ENCODE results near the gene FARP1. TPM values are rescaled to one million over a fixed set of nuclear protein-coding genes. Genes with fewer than 3 reads are reported as not detected.

FARP1 gene
- total and polyA plus RNA-seq, 10 of the 15 experiments (the other 5 are each of a cell fraction or from before 2014, with no cell fraction given) = 0.17 to 6.9 (median 0.68) TPM

DNA sequence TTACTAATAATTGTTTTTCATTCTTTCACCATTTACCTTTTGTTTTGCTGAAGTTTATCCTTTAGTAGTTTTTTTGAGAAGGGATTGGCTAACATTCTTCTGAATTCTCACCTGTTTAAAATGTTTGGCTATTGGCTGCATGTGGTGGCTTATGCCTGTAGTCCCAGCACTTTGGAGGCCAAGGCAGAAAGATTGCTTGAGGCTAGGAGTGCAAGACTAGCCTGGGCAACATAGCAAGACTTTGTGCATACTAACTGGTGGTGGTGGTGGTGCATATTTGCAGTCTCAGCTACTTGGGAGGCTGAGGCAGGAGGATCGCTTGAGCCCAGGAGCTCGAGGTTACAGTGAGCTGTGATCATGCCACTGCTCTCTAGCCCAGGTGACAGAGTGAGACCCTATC is 61.7 kb downstream of the FARP1 start (continued):
- TF ChIP-seq PAX5 (IDR thresholded peaks at IDR 0.05; ENCODE audit: borderline replicate concordance, low read depth, low read length) = no peak

DNA sequence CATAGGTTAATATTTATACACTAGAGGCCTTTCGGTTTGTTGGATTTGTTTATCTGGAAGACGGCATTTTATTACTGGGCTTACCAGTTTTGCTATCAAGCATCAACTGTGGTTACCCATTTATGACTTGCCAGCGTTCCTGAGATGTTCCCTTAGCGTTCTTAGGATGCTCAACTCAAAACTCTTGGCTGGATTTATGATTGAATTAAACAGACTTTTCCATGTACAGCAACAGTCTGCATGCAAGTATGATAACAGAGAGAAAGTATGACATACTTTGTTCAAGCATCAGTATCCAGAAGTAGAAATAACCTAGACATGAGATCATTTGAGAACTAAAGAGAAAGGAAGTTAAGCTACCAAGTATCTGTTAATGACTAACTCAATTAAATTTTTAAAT is 64.1 kb downstream of the FARP1 start:
- no peaks in the 10 kb centered on the region; the same call in 2 of the 3 replicates for H3K9me3 ChIP-seq (replicated peaks; ENCODE audit: control insufficient read depth, insufficient read depth, low read length)
- H3K9ac ChIP-seq (ENCODE audit: control insufficient read depth, insufficient read depth, low read length) = no peak overlapping the region
- in situ Hi-C loops (cut with MboI) = no loop called here
- ChIA-PET RAD21 (ENCODE audit: unreplicated experiment) (interaction anchor here (1.0 to 1.5 kb wide), 3 partner anchors 10 to 59 kb away, joined by 3 to 5 read pairs (median 3); no protein-coding TSS in a partner anchor), POLR2A (interaction anchor here (1.5 kb wide), 1 partner anchor 9 kb away, joined by 5 read pairs; no protein-coding TSS in a partner anchor), SMC1A (ENCODE audit: uncharacterized antibody, unreplicated experiment) (interaction anchor here (0.6 to 5.5 kb wide), 4 partner anchors 9 to 103 kb away, joined by 3 to 31 read pairs (median 3); no protein-coding TSS in a partner anchor), CTCF (interaction anchor here (1.0 to 1.1 kb wide), 3 partner anchors 9 to 63 kb away, joined by 3 to 5 read pairs (median 3); no protein-coding TSS in a partner anchor)
- no peaks in the 10 kb centered on the region for H3K36me3 ChIP-seq (ENCODE audit: control insufficient read depth in 2 of 2, insufficient read depth in 2 of 2, low read length in 1 of 2)
- no peak for TF ChIP-seq SMAD1 (IDR thresholded peaks at IDR 0.05; ENCODE audit: low read depth, partially characterized antibody)
- TF ChIP-seq, protein P1, sequence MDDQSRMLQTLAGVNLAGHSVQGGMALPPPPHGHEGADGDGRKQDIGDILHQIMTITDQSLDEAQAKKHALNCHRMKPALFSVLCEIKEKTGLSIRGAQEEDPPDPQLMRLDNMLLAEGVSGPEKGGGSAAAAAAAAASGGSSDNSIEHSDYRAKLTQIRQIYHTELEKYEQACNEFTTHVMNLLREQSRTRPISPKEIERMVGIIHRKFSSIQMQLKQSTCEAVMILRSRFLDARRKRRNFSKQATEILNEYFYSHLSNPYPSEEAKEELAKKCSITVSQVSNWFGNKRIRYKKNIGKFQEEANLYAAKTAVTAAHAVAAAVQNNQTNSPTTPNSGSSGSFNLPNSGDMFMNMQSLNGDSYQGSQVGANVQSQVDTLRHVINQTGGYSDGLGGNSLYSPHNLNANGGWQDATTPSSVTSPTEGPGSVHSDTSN (IDR thresholded peaks at IDR 0.05; ENCODE audit: insufficient replicate concordance, low read depth, low read length) = no peak
- no peak for TF ChIP-seq POLR2AphosphoS5 (IDR thresholded peaks at IDR 0.05; ENCODE audit: low read length)
- TF ChIP-seq, protein P2, sequence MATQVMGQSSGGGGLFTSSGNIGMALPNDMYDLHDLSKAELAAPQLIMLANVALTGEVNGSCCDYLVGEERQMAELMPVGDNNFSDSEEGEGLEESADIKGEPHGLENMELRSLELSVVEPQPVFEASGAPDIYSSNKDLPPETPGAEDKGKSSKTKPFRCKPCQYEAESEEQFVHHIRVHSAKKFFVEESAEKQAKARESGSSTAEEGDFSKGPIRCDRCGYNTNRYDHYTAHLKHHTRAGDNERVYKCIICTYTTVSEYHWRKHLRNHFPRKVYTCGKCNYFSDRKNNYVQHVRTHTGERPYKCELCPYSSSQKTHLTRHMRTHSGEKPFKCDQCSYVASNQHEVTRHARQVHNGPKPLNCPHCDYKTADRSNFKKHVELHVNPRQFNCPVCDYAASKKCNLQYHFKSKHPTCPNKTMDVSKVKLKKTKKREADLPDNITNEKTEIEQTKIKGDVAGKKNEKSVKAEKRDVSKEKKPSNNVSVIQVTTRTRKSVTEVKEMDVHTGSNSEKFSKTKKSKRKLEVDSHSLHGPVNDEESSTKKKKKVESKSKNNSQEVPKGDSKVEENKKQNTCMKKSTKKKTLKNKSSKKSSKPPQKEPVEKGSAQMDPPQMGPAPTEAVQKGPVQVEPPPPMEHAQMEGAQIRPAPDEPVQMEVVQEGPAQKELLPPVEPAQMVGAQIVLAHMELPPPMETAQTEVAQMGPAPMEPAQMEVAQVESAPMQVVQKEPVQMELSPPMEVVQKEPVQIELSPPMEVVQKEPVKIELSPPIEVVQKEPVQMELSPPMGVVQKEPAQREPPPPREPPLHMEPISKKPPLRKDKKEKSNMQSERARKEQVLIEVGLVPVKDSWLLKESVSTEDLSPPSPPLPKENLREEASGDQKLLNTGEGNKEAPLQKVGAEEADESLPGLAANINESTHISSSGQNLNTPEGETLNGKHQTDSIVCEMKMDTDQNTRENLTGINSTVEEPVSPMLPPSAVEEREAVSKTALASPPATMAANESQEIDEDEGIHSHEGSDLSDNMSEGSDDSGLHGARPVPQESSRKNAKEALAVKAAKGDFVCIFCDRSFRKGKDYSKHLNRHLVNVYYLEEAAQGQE (IDR thresholded peaks at IDR 0.05; ENCODE audit: low read depth, low read length) = no peak
- no peak for TF ChIP-seq SP1 (IDR thresholded peaks at IDR 0.05; ENCODE audit: low read depth, low read length)
- TF ChIP-seq TCF12 (IDR thresholded peaks at IDR 0.05; ENCODE audit: low read depth, low read length) = no peak
- no peak for TF ChIP-seq MTA3 (IDR thresholded peaks at IDR 0.05; ENCODE audit: borderline replicate concordance, low read length)
- TF ChIP-seq PML (IDR thresholded peaks at IDR 0.05; ENCODE audit: low read length) = no peak
- no peak for TF ChIP-seq EZH2 (IDR thresholded peaks at IDR 0.05; ENCODE audit: borderline replicate concordance, control insufficient read depth, low read depth, low read length)
- TF ChIP-seq NFYA (IDR thresholded peaks at IDR 0.05; ENCODE audit: borderline replicate concordance, low read depth, low read length) = no peak
- TF ChIP-seq POLR2AphosphoS2 (IDR thresholded peaks at IDR 0.05; ENCODE audit: low read depth, low read length) = no peak
- no peak overlapping the region for H3K4me2 ChIP-seq (ENCODE audit: control insufficient read depth, insufficient read depth)
- no peaks in the 10 kb centered on the region for H3K4me1 ChIP-seq (ENCODE audit: control insufficient read depth, insufficient read depth, low read length)
- H3K27ac ChIP-seq (ENCODE audit: control insufficient read depth, insufficient read depth) = no peak overlapping the region
- BruUV-seq (replicated peaks) = no TSS peak
- H4K20me1 ChIP-seq (ENCODE audit: control insufficient read depth, insufficient read depth) = no peaks in the 10 kb centered on the region
- H3K27me3 ChIP-seq (replicated peaks in 1 of 2; ENCODE audit: control insufficient read depth in 2 of 2, insufficient read depth in 2 of 2, low read length in 1 of 2) = no peaks in the 10 kb centered on the region
- no peaks in the 10 kb centered on the region for H3K79me2 ChIP-seq (ENCODE audit: control insufficient read depth, insufficient read depth, low read length)
- H2AFZ ChIP-seq (ENCODE audit: control insufficient read depth, low read depth, low read length) = no peak overlapping the region
- 0% methylated on average over 4 of the region's 4 CpGs for WGBS (ENCODE audit: insufficient coverage, insufficient replicate concordance, low lambda C conversion rate, missing lambda C conversion rate)
- H3K4me3 ChIP-seq = no peak overlapping the region
- FAIRE-seq (no peak), ATAC-seq (no peak), DNase-seq (ENCODE audit: low read depth, low spot score) (no peak)
- intact Hi-C loops (cut with micrococcal nuclease; ENCODE audit: unreplicated experiment) = no loop called here
